CD4-positive, alpha-beta memory T cell (primary cell): ENCODE data around the gene JARID2. TPM values are rescaled to one million over a fixed set of nuclear protein-coding genes. Genes with fewer than 3 reads are reported as not detected.

Experiments
- CTCF ChIA-PET: fragments of 350-600 bp; sonication (Branson Sonifier 250); formaldehyde crosslinking; loops from one replicate; lab custom pipeline; 2021; ENCODE audit warnings: inconsistent platforms; ENCODE audit not compliant: partially characterized antibody; lab: Charles Lee
- POLR2A ChIA-PET: fragments of 350-600 bp; sonication (Branson Sonifier 250); formaldehyde crosslinking; loops from one replicate; lab custom pipeline; 2021; ENCODE audit not compliant: partially characterized antibody; lab: Charles Lee
- DNase-seq, 5 donors: peaks; one replicate each; pipeline versions ENCODE4 v3.0.0 to v3.0.0-alpha.2; 2020 to 2022; ENCODE audit warnings: mixed read lengths in 1 of 5
- H3K27ac ChIP-seq: one replicate; pipeline ENCODE4 v1.7.0; 2013; ENCODE audit warnings: low read depth, low read length
- H3K27me3 ChIP-seq: 2 replicates; pipeline ENCODE4 v1.7.0; 2013; ENCODE audit warnings: mild to moderate bottlenecking, low read length, moderate library complexity; ENCODE audit not compliant: insufficient read depth
- H3K36me3 ChIP-seq: 2 replicates; pipeline ENCODE4 v1.7.0; 2013; ENCODE audit warnings: mild to moderate bottlenecking, low read length, moderate library complexity; ENCODE audit not compliant: insufficient read depth
- H3K4me1 ChIP-seq: 2 replicates; pipeline ENCODE4 v1.7.0; 2013; ENCODE audit warnings: mild to moderate bottlenecking, low read length, moderate library complexity; ENCODE audit not compliant: insufficient read depth
- H3K4me3 ChIP-seq, 2 donors: one replicate each; pipeline ENCODE4 v1.7.0; 2013; ENCODE audit warnings: low read length in 2 of 2, mild to moderate bottlenecking in 1 of 2
- H3K9me3 ChIP-seq, 2 donors: one replicate each; pipeline ENCODE4 v1.7.0; 2013; ENCODE audit warnings: low read length in 2 of 2, control low read depth in 1 of 2; ENCODE audit not compliant: control insufficient read depth in 1 of 2
- H3K27ac Mint-ChIP-seq, 7 donors: one replicate each; pipeline ENCODE4 v1.8.0; 2020 to 2021; ENCODE audit warnings: mixed read lengths in 7 of 7, mild to moderate bottlenecking in 6 of 7, inconsistent platforms in 3 of 7, moderate library complexity in 3 of 7
- H3K27me3 Mint-ChIP-seq, 2 donors: one replicate each; pipeline ENCODE4 v1.8.0; 2020 to 2021; ENCODE audit warnings: mixed read lengths in 2 of 2
- H3K36me3 Mint-ChIP-seq, 2 donors: one replicate each; pipeline ENCODE4 v1.8.0; 2020 to 2021; ENCODE audit warnings: mixed read lengths in 2 of 2, inconsistent platforms in 1 of 2, mild to moderate bottlenecking in 1 of 2
- H3K4me1 Mint-ChIP-seq, 4 donors: one replicate each; pipeline ENCODE4 v1.8.0; 2020 to 2021; ENCODE audit warnings: mixed read lengths in 4 of 4, mild to moderate bottlenecking in 1 of 4
- H3K4me3 Mint-ChIP-seq, 8 donors: one replicate each; pipeline ENCODE4 v1.8.0; 2020 to 2021; ENCODE audit warnings: mixed read lengths in 8 of 8, mild to moderate bottlenecking in 7 of 8, moderate library complexity in 6 of 8, inconsistent platforms in 3 of 8
- H3K9me3 Mint-ChIP-seq, 8 donors: one replicate each; pipeline ENCODE4 v1.8.0; 2020 to 2021; ENCODE audit warnings: mixed read lengths in 8 of 8, mild to moderate bottlenecking in 5 of 8, inconsistent platforms in 3 of 8, moderate library complexity in 1 of 8
- intact Hi-C: fragments of 100-400 bp; cut with micrococcal nuclease; formaldehyde crosslinking; loops from one replicate; pipeline ENCODE4 v1.15.1; 2023
- polyA plus RNA-seq, 2 donors: library from polyadenylated mRNA; unstranded; fragments of 300-500 nt; fragmentation: Illumina TruSeq; gene quantifications; one replicate each; pipeline ENCODE4 v1.2.3, GENCODE V29; 2021
- total RNA-seq, 2 experiments: library from RNA; stranded (reverse); gene quantifications; one replicate each; pipeline ENCODE4 v1.2.3, GENCODE V29; 2021

The JARID2 gene
- total and polyA plus RNA-seq, 4 experiments from 2014 or later: 2.4 to 21.6 (median 16.0) TPM

DNA sequence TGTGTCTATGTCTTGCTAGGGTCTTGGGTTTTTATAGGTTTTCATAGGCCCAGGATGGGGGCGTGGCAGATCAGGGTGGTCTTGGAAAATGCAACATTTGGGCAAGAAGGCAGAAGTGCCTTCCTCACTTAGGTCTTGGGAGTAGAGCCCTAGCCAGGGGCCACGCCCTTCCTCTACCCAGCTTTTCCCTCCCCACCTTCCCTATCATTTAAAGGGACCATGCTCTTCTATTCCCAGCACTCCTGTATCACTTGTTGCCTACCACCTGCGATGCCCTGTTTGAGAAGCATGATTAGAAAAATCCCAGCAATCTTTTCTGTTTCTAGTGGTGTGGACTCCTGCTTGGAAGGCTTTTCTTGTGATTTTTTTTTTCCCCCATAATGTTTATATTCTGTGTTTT, 190.6 kb downstream of the JARID2 start:
- ChIA-PET POLR2A (interaction anchor here (0.6 kb wide), 1 partner anchor 188 kb away, joined by 3 read pairs; no protein-coding TSS in a partner anchor), CTCF (no interaction called here)
- no peaks in the 10 kb centered on the region for H3K36me3 ChIP-seq
- no peaks in the 10 kb centered on the region for H3K9me3 ChIP-seq
- no peak overlapping the region for H3K27ac ChIP-seq
- Mint-ChIP-seq H3K36me3 (no peaks in the 10 kb centered on the region), H3K27ac (peak overlapping the region in 2 of 7 donors; percentile 57 to 65), H3K9me3 (peaks cover 0 to 3% (median 0%) of the 10 kb centered on the region in 8 donors), H3K4me1 (peaks cover 72 to 97% (median 87%) of the 10 kb centered on the region in 4 donors), H3K4me3 (peak overlapping the region in 3 of 8 donors; percentile 15 to 28 (median 15)), H3K27me3 (no peaks in the 10 kb centered on the region)
- H3K4me1 ChIP-seq: peaks cover 91% of the 10 kb centered on the region
- intact Hi-C loops: no loop called here
- DNase-seq: no peak
- no peak overlapping the region for H3K4me3 ChIP-seq
- no peaks in the 10 kb centered on the region for H3K27me3 ChIP-seq

GRCh38 chr6:15437090-15437635, 191.3 kb downstream of the JARID2 start:
- H3K4me1 ChIP-seq: peaks cover 84% of the 10 kb centered on the region
- no peaks in the 10 kb centered on the region for H3K27me3 Mint-ChIP-seq
- CTCF ChIA-PET: interaction anchor here (1.5 kb wide), 1 partner anchor 400 kb away, joined by 3 read pairs; no protein-coding TSS in a partner anchor
- no peaks in the 10 kb centered on the region for H3K27me3 ChIP-seq
- H3K4me3 Mint-ChIP-seq: peak overlapping the region in 1 of 8 donors; percentile 11
- H3K27ac Mint-ChIP-seq: peak overlapping the region in 4 of 7 donors; percentile 49 to 70 (median 62)
- H3K9me3 Mint-ChIP-seq: peaks cover 0 to 3% (median 0%) of the 10 kb centered on the region in 8 donors
- intact Hi-C loops: no loop called here
- DNase-seq: no peak
- no peak overlapping the region for H3K27ac ChIP-seq
- H3K4me3 ChIP-seq: no peak overlapping the region
- H3K4me1 Mint-ChIP-seq: peaks cover 68 to 90% (median 82%) of the 10 kb centered on the region in 4 donors
- POLR2A ChIA-PET: no interaction called here
- no peaks in the 10 kb centered on the region for H3K9me3 ChIP-seq
- H3K36me3 ChIP-seq: no peaks in the 10 kb centered on the region
- no peaks in the 10 kb centered on the region for H3K36me3 Mint-ChIP-seq

DNA sequence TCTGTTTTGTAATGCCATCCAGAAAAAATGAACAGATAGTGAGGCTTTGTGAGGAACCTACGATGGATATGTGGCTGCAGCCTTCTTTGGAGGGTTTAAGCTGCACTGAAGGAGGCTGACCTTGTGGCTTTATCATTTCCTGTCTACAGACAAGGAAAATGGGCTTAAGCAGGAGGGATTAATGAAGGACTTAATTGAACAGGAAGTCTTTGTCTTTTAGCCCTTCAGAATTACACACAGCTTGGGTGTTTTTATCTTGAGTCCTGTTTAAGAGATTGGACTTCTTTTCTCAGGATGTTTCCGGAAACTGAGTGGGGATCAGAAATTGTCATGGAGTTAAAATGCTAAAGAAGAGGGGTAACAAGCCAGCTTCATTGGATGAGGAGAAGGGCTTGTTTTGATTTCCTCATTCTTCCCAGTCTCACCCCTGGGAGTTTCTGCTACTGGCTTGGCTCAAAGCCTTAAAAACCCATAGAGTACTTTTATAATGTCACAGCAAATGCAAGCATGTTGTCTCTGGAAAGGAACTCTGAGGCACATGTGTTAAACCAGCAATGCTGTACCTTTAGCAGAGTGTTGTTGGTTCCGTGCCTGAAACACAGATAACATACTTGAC, 193.6 kb downstream of the JARID2 start:
- Histone ChIP-seq H3K9me3 (no peaks in the 10 kb centered on the region), H3K4me3 (no peak overlapping the region), H3K36me3 (no peaks in the 10 kb centered on the region), H3K27ac (no peak overlapping the region), H3K4me1 (peaks cover 60% of the 10 kb centered on the region), H3K27me3 (no peaks in the 10 kb centered on the region)
- Mint-ChIP-seq H3K27ac (peak overlapping the region in 4 of 7 donors; percentile 23 to 58 (median 52)), H3K9me3 (peaks cover 0 to 3% (median 0%) of the 10 kb centered on the region in 8 donors), H3K36me3 (no peaks in the 10 kb centered on the region), H3K4me3 (peak overlapping the region in 2 of 8 donors; percentile 26), H3K4me1 (peaks cover 53 to 71% (median 61%) of the 10 kb centered on the region in 4 donors), H3K27me3 (no peaks in the 10 kb centered on the region)
- intact Hi-C loops: loop anchor here (2.0 kb wide), 1 partner anchor 195 kb away; no protein-coding TSS in a partner anchor
- CTCF ChIA-PET: interaction anchor here (0.9 to 1.4 kb wide), 3 partner anchors 13 to 1228 kb away, joined by 3 to 4 read pairs (median 4); no protein-coding TSS in a partner anchor
- POLR2A ChIA-PET: no interaction called here
- DNase-seq: no peak

DNA sequence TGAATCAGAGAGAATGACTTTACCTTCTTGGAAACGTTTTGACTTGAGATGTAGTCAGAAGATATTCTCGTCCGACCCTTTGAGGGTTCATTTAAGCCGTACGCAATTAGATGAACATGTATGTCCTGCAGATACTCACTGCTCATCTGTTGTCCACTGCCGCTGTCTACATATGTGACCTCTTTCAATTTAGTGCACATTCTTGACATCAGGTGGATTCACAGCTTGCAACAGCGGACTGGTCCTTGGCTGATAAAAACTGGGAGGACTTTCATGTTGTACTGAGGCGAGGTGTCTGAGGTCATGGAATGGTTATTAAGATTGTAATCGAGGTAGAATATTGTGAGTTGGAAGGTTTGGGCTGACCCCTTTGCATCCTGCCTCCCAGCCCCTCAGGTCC, 194.2 kb downstream of the JARID2 start:
- no peaks in the 10 kb centered on the region for H3K36me3 Mint-ChIP-seq
- H3K27ac Mint-ChIP-seq: peak overlapping the region in 2 of 7 donors; percentile 37 to 48
- H3K9me3 ChIP-seq: no peaks in the 10 kb centered on the region
- CTCF ChIA-PET: interaction anchor here (0.9 to 2.2 kb wide), 9 partner anchors 11 to 1228 kb away, joined by 3 to 8 read pairs (median 3); no protein-coding TSS in a partner anchor
- no peak overlapping the region for H3K4me3 ChIP-seq
- DNase-seq: no peak
- H3K4me1 Mint-ChIP-seq: peaks cover 48 to 70% (median 58%) of the 10 kb centered on the region in 4 donors
- no peaks in the 10 kb centered on the region for H3K9me3 Mint-ChIP-seq
- H3K36me3 ChIP-seq: no peaks in the 10 kb centered on the region
- H3K27ac ChIP-seq: no peak overlapping the region
- intact Hi-C loops: loop anchor here (2.0 kb wide), 1 partner anchor 195 kb away; no protein-coding TSS in a partner anchor
- no peaks in the 10 kb centered on the region for H3K27me3 ChIP-seq
- no peak overlapping the region for H3K4me3 Mint-ChIP-seq
- no peaks in the 10 kb centered on the region for H3K27me3 Mint-ChIP-seq
- POLR2A ChIA-PET: interaction anchor here (1.2 kb wide), 1 partner anchor 19 kb away, joined by 5 read pairs; no protein-coding TSS in a partner anchor
- H3K4me1 ChIP-seq: peaks cover 55% of the 10 kb centered on the region

- Histone ChIP-seq H3K36me3 (no peaks in the 10 kb centered on the region), H3K4me1 (peaks cover 43% of the 10 kb centered on the region), H3K9me3 (no peaks in the 10 kb centered on the region), H3K4me3 (no peak overlapping the region), H3K27ac (no peak overlapping the region), H3K27me3 (no peaks in the 10 kb centered on the region)
- ChIA-PET POLR2A (interaction anchor here (0.6 to 1.2 kb wide), 3 partner anchors 20 to 196 kb away, joined by 3 to 5 read pairs (median 3); partner anchors contain the start of gene JARID2), CTCF (interaction anchor here (0.5 to 2.2 kb wide), 14 partner anchors 9 to 451 kb away, joined by 3 to 9 read pairs (median 3); no protein-coding TSS in a partner anchor)
- Mint-ChIP-seq H3K36me3 (no peaks in the 10 kb centered on the region), H3K27ac (peak overlapping the region in 1 of 7 donors; percentile 3), H3K4me1 (peaks cover 50 to 72% (median 58%) of the 10 kb centered on the region in 4 donors), H3K4me3 (no peak overlapping the region), H3K9me3 (no peaks in the 10 kb centered on the region), H3K27me3 (no peaks in the 10 kb centered on the region)
- intact Hi-C loops: loop anchor here (1.0 to 2.0 kb wide), 4 partner anchors 114 to 1312 kb away; no protein-coding TSS in a partner anchor
- DNase-seq: peak in 4 of 5 donors; percentile 29 to 46 (median 37)
Measured at GRCh38 chr6:15441215-15441868, 195.5 kb downstream of the JARID2 start.

- Mint-ChIP-seq H3K4me3 (no peak overlapping the region), H3K36me3 (no peaks in the 10 kb centered on the region), H3K27ac (no peak overlapping the region), H3K9me3 (no peaks in the 10 kb centered on the region), H3K4me1 (peaks cover 47 to 72% (median 58%) of the 10 kb centered on the region in 4 donors), H3K27me3 (no peaks in the 10 kb centered on the region)
- Histone ChIP-seq H3K27me3 (no peaks in the 10 kb centered on the region), H3K9me3 (no peaks in the 10 kb centered on the region), H3K4me1 (peaks cover 37% of the 10 kb centered on the region), H3K36me3 (no peaks in the 10 kb centered on the region), H3K27ac (no peak overlapping the region), H3K4me3 (no peak overlapping the region)
- POLR2A ChIA-PET: interaction anchor here (0.8 kb wide), 1 partner anchor 193 kb away, joined by 3 read pairs; no protein-coding TSS in a partner anchor
- CTCF ChIA-PET: interaction anchor here (0.8 to 2.2 kb wide), 4 partner anchors 13 to 97 kb away, joined by 3 to 8 read pairs (median 6); no protein-coding TSS in a partner anchor
- DNase-seq: no peak
- intact Hi-C loops: loop anchor here (1.0 to 2.0 kb wide), 4 partner anchors 115 to 1313 kb away; no protein-coding TSS in a partner anchor
Measured at GRCh38 chr6:15441981-15442380, 196.1 kb downstream of the JARID2 start.
